WTC11 (cell line): ENCODE results near the gene CADM2. TPM values are rescaled to one million over a fixed set of nuclear protein-coding genes. Genes with fewer than 3 reads are reported as not detected.

Experiments
- ATAC-seq: fragments of 200-7000 bp; cut with Tn5 transposase; 2 replicates; pipeline ENCODE4 v1.10.0; 2021; ENCODE audit warnings: mild to moderate bottlenecking, moderate library complexity
- CTCF ChIA-PET: fragments of 300-600 bp; sonication (Branson Sonifier 250); formaldehyde crosslinking; loops from one replicate; lab custom pipeline; 2021; ENCODE audit warnings: antibody characterized with exemption; lab: Charles Lee
- POLR2A ChIA-PET: fragments of 350-600 bp; sonication (Branson Sonifier 250); formaldehyde crosslinking; loops from one replicate; lab custom pipeline; 2021; ENCODE audit warnings: antibody characterized with exemption; lab: Charles Lee
- DNase-seq: peaks from one replicate; pipeline ENCODE4 v3.0.0; 2021; ENCODE audit warnings: low spot score
- H3K27ac Mint-ChIP-seq: 2 replicates; pipeline ENCODE4 v1.8.0; 2021; ENCODE audit warnings: mixed read lengths
- H3K27me3 Mint-ChIP-seq: 2 replicates; pipeline ENCODE4 v1.8.0; 2021; ENCODE audit warnings: low read depth, mild to moderate bottlenecking, moderate library complexity, mixed read lengths
- H3K36me3 Mint-ChIP-seq: 2 replicates; pipeline ENCODE4 v1.8.0; 2021; ENCODE audit warnings: mixed read lengths
- H3K4me1 Mint-ChIP-seq: 2 replicates; pipeline ENCODE4 v1.8.0; 2022; ENCODE audit warnings: mixed read lengths
- H3K4me3 Mint-ChIP-seq: 2 replicates; pipeline ENCODE4 v1.8.0; 2021; ENCODE audit warnings: mild to moderate bottlenecking, moderate library complexity, mixed read lengths
- H3K9me3 Mint-ChIP-seq: 2 replicates; pipeline ENCODE4 v1.8.0; 2021; ENCODE audit warnings: mixed read lengths
- CBFB ChIP-seq: sonication (generic); formaldehyde crosslinking; IDR thresholded peaks from 2 replicates; pipeline ENCODE4 v1.8.1; 2022; ENCODE audit warnings: mild to moderate bottlenecking, low read depth, missing genetic modification reagents
- ELF4 ChIP-seq: sonication (generic); formaldehyde crosslinking; IDR thresholded peaks from 2 replicates; pipeline ENCODE4 v1.8.1; 2022; ENCODE audit warnings: low read depth, mild to moderate bottlenecking, moderate library complexity, missing genetic modification reagents
- FOXK1 ChIP-seq: sonication (generic); formaldehyde crosslinking; IDR thresholded peaks from 2 replicates; pipeline ENCODE4 v1.8.0; 2022; ENCODE audit warnings: mild to moderate bottlenecking, moderate library complexity, missing genetic modification reagents
- GABPB1 ChIP-seq: sonication (generic); formaldehyde crosslinking; IDR thresholded peaks from 2 replicates; pipeline ENCODE4 v1.8.1; 2023; ENCODE audit warnings: mild to moderate bottlenecking, missing genetic modification reagents
- GRHL2 ChIP-seq: fragments of 250-450 bp; sonication (Bioruptor Pico); IDR thresholded peaks from 2 replicates; pipeline ENCODE4 v1.8.0; 2022; ENCODE audit warnings: mild to moderate bottlenecking, moderate library complexity; ENCODE audit not compliant: insufficient replicate concordance, severe bottlenecking
- IRF2 ChIP-seq: sonication (generic); formaldehyde crosslinking; IDR thresholded peaks from 2 replicates; pipeline ENCODE4 v1.8.0; 2022; ENCODE audit warnings: low read depth, missing genetic modification reagents, borderline replicate concordance
- JUN ChIP-seq: sonication (generic); formaldehyde crosslinking; IDR thresholded peaks from 2 replicates; pipeline ENCODE4 v1.8.0; 2023; ENCODE audit warnings: mild to moderate bottlenecking, missing genetic modification reagents
- KAT7 ChIP-seq: sonication (generic); formaldehyde crosslinking; IDR thresholded peaks from 2 replicates; pipeline ENCODE4 v1.8.1; 2023; ENCODE audit warnings: missing genetic modification reagents, mild to moderate bottlenecking, borderline replicate concordance
- OVOL2 ChIP-seq: fragments of 250-450 bp; sonication (Bioruptor Pico); IDR thresholded peaks from 2 replicates; pipeline ENCODE4 v1.9.0; 2021; ENCODE audit warnings: mild to moderate bottlenecking, borderline replicate concordance
- RORB ChIP-seq: fragments of 250-450 bp; sonication (Bioruptor Pico); IDR thresholded peaks from 2 replicates; pipeline ENCODE4 v1.9.0; 2021; ENCODE audit warnings: mild to moderate bottlenecking
- SMAD3 ChIP-seq: sonication (generic); formaldehyde crosslinking; IDR thresholded peaks from 2 replicates; pipeline ENCODE4 v1.8.0; 2022; ENCODE audit warnings: missing genetic modification reagents, mild to moderate bottlenecking, borderline replicate concordance
- TCF7 ChIP-seq: sonication (generic); formaldehyde crosslinking; IDR thresholded peaks from 2 replicates; pipeline ENCODE4 v1.8.0; 2022; ENCODE audit warnings: mild to moderate bottlenecking, low read depth, missing genetic modification reagents, moderate library complexity
- ZNF121 ChIP-seq: sonication (generic); formaldehyde crosslinking; IDR thresholded peaks from 2 replicates; pipeline ENCODE4 v1.8.0; 2023; ENCODE audit warnings: missing genetic modification reagents
- ZNF232 ChIP-seq: sonication (generic); formaldehyde crosslinking; IDR thresholded peaks from 2 replicates; pipeline ENCODE4 v1.8.0; 2022; ENCODE audit warnings: mild to moderate bottlenecking, missing genetic modification reagents
- ZNF396 ChIP-seq: fragments of 250-450 bp; sonication (Bioruptor Pico); IDR thresholded peaks from 2 replicates; pipeline ENCODE4 v1.8.0; 2021; ENCODE audit warnings: mild to moderate bottlenecking, moderate library complexity, borderline replicate concordance
- total RNA-seq: library from RNA; stranded (reverse); gene quantifications from 3 replicates; pipeline ENCODE4 v1.2.3, GENCODE V29; 2021
- TF ChIP-seq, protein P1 (sequence below): fragments of 250-450 bp; sonication (Bioruptor Pico); IDR thresholded peaks from 2 replicates; pipeline ENCODE4 v1.9.0; 2021; ENCODE audit warnings: mild to moderate bottlenecking, borderline replicate concordance
- TF ChIP-seq, protein P2 (sequence below): fragments of 250-450 bp; sonication (Bioruptor Pico); IDR thresholded peaks from 2 replicates; pipeline ENCODE4 v1.8.0; 2021; ENCODE audit warnings: mild to moderate bottlenecking
- TF ChIP-seq, protein P3 (sequence below): sonication (generic); formaldehyde crosslinking; IDR thresholded peaks from 2 replicates; pipeline ENCODE4 v1.8.0; 2022; ENCODE audit warnings: mild to moderate bottlenecking, missing genetic modification reagents
- TF ChIP-seq, protein P4 (sequence below): fragments of 250-450 bp; sonication (Bioruptor Pico); conservative IDR thresholded peaks from 2 replicates; pipeline ENCODE4 v1.9.0; 2021; ENCODE audit warnings: mild to moderate bottlenecking
- TF ChIP-seq, protein P5 (sequence below): fragments of 250-450 bp; sonication (Bioruptor Pico); IDR thresholded peaks from 2 replicates; pipeline ENCODE4 v1.9.0; 2021; ENCODE audit warnings: moderate library complexity, mild to moderate bottlenecking, inconsistent platforms, borderline replicate concordance
- TF ChIP-seq, protein P6 (sequence below): sonication (generic); formaldehyde crosslinking; IDR thresholded peaks from 2 replicates; pipeline ENCODE4 v1.8.1; 2023; ENCODE audit warnings: mild to moderate bottlenecking, moderate library complexity, missing genetic modification reagents

Gene CADM2
- total RNA-seq, 1 experiment from 2014 or later, result 18.8 TPM

DNA sequence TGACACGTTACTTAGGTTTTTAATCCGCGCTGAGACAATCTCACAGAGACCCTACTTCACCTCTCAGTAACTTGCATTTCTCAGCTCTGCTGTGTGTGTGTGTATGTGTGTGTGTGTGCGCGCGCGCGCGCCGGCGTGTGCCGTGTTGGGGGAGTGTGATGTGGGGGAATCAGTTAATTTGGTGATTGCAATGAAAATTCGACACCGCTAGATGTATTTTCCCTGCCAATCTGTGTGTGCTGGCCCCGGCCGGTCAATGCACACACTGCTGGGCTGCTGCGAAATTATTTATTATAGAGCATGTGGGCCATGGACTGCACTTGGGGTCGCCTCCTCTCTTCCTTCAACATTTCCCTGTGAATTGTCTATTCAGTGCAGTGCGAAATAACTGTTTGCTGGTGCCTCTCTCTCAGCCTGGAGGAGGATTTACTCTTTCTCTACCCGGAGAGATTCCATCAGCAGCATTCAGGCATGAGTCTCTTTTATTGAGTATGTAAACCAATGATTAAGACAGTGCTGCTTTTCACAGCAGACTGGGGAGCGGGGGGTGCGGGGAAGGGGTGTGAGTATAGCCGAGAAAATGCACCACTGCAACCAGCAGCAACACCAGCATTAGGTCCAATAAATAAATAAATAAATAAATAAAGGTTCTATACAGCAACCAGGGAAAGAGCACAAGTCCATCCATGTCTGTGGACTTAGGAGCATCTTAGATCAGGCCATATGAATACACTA is 2.9 kb downstream of the CADM2 start:
- ChIA-PET POLR2A (no interaction called here), CTCF (no interaction called here)
- Mint-ChIP-seq H3K9me3 (no peaks in the 10 kb centered on the region), H3K4me1 (peaks cover 71% of the 10 kb centered on the region), H3K36me3 (no peaks in the 10 kb centered on the region), H3K4me3 (peak overlapping the region; percentile 99), H3K27ac (no peak overlapping the region), H3K27me3 (no peaks in the 10 kb centered on the region)
- ATAC-seq (no peak), DNase-seq (no peak)
- TF ChIP-seq, protein P1, sequence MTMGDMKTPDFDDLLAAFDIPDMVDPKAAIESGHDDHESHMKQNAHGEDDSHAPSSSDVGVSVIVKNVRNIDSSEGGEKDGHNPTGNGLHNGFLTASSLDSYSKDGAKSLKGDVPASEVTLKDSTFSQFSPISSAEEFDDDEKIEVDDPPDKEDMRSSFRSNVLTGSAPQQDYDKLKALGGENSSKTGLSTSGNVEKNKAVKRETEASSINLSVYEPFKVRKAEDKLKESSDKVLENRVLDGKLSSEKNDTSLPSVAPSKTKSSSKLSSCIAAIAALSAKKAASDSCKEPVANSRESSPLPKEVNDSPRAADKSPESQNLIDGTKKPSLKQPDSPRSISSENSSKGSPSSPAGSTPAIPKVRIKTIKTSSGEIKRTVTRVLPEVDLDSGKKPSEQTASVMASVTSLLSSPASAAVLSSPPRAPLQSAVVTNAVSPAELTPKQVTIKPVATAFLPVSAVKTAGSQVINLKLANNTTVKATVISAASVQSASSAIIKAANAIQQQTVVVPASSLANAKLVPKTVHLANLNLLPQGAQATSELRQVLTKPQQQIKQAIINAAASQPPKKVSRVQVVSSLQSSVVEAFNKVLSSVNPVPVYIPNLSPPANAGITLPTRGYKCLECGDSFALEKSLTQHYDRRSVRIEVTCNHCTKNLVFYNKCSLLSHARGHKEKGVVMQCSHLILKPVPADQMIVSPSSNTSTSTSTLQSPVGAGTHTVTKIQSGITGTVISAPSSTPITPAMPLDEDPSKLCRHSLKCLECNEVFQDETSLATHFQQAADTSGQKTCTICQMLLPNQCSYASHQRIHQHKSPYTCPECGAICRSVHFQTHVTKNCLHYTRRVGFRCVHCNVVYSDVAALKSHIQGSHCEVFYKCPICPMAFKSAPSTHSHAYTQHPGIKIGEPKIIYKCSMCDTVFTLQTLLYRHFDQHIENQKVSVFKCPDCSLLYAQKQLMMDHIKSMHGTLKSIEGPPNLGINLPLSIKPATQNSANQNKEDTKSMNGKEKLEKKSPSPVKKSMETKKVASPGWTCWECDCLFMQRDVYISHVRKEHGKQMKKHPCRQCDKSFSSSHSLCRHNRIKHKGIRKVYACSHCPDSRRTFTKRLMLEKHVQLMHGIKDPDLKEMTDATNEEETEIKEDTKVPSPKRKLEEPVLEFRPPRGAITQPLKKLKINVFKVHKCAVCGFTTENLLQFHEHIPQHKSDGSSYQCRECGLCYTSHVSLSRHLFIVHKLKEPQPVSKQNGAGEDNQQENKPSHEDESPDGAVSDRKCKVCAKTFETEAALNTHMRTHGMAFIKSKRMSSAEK (CRISPR knock-in tag), result no peak
- TF ChIP-seq RORB (CRISPR knock-in tag), result no peak
- TF ChIP-seq ZNF121 (CRISPR knock-in tag), result no peak
- no peak for TF ChIP-seq OVOL2 (CRISPR knock-in tag)
- TF ChIP-seq KAT7 (CRISPR knock-in tag), result no peak
- TF ChIP-seq JUN (CRISPR knock-in tag), result no peak
- no peak for TF ChIP-seq TCF7
- TF ChIP-seq GABPB1, result no peak
- TF ChIP-seq SMAD3 (CRISPR knock-in tag), result no peak
- TF ChIP-seq ZNF396, result no peak
- TF ChIP-seq FOXK1 (CRISPR knock-in tag), result no peak
- TF ChIP-seq, protein P2, sequence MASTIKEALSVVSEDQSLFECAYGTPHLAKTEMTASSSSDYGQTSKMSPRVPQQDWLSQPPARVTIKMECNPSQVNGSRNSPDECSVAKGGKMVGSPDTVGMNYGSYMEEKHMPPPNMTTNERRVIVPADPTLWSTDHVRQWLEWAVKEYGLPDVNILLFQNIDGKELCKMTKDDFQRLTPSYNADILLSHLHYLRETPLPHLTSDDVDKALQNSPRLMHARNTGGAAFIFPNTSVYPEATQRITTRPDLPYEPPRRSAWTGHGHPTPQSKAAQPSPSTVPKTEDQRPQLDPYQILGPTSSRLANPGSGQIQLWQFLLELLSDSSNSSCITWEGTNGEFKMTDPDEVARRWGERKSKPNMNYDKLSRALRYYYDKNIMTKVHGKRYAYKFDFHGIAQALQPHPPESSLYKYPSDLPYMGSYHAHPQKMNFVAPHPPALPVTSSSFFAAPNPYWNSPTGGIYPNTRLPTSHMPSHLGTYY (CRISPR knock-in tag), result no peak

DNA sequence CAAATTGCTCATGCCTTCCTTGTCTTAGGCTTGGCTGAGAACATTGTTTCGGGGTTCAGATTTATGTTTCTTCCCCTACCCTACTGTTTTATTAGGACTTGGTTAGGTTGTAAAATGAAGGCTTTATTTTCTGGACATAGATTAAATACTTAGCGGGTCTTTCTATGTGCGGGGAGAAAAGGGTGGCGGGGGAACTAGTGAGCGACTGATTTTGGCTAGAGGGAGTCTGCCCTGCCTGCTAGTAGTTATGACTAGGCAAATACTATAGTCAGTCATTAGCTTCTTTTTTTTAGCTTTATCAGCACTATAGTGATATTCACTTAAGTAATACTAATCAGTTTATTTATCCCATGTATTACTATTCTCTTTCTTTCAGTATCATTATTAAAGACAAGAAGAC is 3.6 kb downstream of the CADM2 start:
- Mint-ChIP-seq H3K4me1 (peaks cover 71% of the 10 kb centered on the region), H3K36me3 (no peaks in the 10 kb centered on the region), H3K9me3 (no peaks in the 10 kb centered on the region), H3K4me3 (peak overlapping the region; percentile 99), H3K27me3 (no peaks in the 10 kb centered on the region), H3K27ac (no peak overlapping the region)
- ATAC-seq, result no peak
- no peak for DNase-seq
- ChIA-PET CTCF (no interaction called here), POLR2A (no interaction called here)
- TF ChIP-seq, protein P3, sequence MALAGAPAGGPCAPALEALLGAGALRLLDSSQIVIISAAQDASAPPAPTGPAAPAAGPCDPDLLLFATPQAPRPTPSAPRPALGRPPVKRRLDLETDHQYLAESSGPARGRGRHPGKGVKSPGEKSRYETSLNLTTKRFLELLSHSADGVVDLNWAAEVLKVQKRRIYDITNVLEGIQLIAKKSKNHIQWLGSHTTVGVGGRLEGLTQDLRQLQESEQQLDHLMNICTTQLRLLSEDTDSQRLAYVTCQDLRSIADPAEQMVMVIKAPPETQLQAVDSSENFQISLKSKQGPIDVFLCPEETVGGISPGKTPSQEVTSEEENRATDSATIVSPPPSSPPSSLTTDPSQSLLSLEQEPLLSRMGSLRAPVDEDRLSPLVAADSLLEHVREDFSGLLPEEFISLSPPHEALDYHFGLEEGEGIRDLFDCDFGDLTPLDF (CRISPR knock-in tag), result no peak
- TF ChIP-seq GRHL2 (no peak), ZNF232 (CRISPR knock-in tag) (no peak), CBFB (no peak), ELF4 (CRISPR knock-in tag) (no peak), JUN (CRISPR knock-in tag) (no peak), FOXK1 (CRISPR knock-in tag) (no peak), IRF2 (no peak)
- TF ChIP-seq, protein P4, sequence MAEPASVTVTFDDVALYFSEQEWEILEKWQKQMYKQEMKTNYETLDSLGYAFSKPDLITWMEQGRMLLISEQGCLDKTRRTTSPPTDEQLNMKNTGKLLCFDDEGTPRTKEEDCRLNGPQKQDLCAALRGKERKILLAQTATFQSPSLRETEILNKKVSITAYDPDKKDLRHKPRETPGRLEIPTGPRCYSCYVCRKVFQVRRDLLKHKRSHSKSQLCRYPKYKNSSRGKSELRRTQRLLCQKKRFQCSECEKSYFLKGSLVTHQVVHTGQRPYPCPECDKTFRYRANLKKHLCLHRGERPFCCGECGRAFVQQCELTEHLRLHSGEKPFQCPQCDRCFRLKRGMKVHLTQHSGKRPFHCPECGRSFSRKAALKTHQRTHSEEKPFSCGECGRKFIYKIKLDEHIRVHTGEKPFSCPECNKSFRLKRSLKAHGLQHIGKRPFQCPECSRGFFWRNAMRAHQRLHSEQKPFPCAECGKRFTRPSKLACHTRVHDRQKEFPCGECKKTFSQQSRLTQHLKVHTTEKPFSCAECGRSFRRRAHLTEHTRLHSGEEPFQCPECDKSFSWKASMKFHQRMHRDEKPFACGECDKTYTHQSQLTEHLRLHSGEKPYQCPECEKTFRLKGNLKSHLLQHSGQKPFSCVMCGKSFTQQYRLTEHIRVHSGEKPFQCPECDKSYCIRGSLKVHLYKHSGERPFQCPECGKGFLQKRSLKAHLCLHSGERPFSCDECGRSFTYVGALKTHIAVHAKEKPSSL, result no peak
- TF ChIP-seq, protein P5, sequence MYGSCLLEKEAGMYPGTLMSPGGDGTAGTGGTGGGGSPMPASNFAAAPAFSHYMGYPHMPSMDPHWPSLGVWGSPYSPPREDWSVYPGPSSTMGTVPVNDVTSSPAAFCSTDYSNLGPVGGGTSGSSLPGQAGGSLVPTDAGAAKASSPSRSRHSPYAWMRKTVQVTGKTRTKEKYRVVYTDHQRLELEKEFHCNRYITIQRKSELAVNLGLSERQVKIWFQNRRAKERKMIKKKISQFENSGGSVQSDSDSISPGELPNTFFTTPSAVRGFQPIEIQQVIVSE, result no peak
- TF ChIP-seq, protein P6, sequence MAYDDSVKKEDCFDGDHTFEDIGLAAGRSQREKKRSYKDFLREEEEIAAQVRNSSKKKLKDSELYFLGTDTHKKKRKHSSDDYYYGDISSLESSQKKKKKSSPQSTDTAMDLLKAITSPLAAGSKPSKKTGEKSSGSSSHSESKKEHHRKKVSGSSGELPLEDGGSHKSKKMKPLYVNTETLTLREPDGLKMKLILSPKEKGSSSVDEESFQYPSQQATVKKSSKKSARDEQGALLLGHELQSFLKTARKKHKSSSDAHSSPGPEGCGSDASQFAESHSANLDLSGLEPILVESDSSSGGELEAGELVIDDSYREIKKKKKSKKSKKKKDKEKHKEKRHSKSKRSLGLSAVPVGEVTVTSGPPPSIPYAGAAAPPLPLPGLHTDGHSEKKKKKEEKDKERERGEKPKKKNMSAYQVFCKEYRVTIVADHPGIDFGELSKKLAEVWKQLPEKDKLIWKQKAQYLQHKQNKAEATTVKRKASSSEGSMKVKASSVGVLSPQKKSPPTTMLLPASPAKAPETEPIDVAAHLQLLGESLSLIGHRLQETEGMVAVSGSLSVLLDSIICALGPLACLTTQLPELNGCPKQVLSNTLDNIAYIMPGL (CRISPR knock-in tag), result no peak
